Posterior vena cava (tissue), 2 donors: ENCODE data around the gene TTBK2. TPM values are rescaled to one million over a fixed set of nuclear protein-coding genes. Genes with fewer than 3 reads are reported as not detected.
"Not testable (repeated sequence)": the region's sequence is repeated elsewhere in the genome, so short reads cannot be mapped to it uniquely, and the experiment has no call there.

ENCODE experiments used
- DNase-seq: peaks from one replicate; pipeline ENCODE4 v3.0.0-alpha.2; 2020; ENCODE audit warnings: low spot score
- intact Hi-C, 2 donors: fragments of 100-400 bp; cut with DNase I; formaldehyde crosslinking; loops; one replicate each; pipeline versions ENCODE4 v1.14.1 to v1.14.2; 2022 to 2023
- total RNA-seq, 2 donors: library from RNA; stranded (reverse); fragmentation: NEBNext Ultra II Directional; extraction: Animal tissue kit (Norgen Biotek cat#: 25700); gene quantifications; one replicate each; pipeline ENCODE4 v1.2.1, GENCODE V29; 2021
- donor health status: DM: yes; HTN: yes; CAD: no.
- donor health status: DM: yes; HTN: yes; CAD: no.

Gene TTBK2
- total RNA-seq, 2 donors from 2014 or later: 21.7 to 25.2 TPM

GRCh38 chr15:42914728-42915497, 5.7 kb downstream of the TTBK2 start:
- DNase-seq: no peak
- intact Hi-C loops: no loop called here

GRCh38 chr15:42911058-42911592, 9.5 kb downstream of the TTBK2 start:
- DNase-seq: no peak
- intact Hi-C loops: no loop called here

- DNase-seq: no peak
- intact Hi-C loops: no loop called here
These were observed 12.0 kb downstream of the TTBK2 start for GRCh38 chr15:42908538-42908937.

GRCh38 chr15:42903388-42904324, 16.9 kb downstream of the TTBK2 start:
- intact Hi-C loops: no loop called here

GRCh38 chr15:42893911-42894310, 26.7 kb downstream of the TTBK2 start:
- intact Hi-C loops: loop anchor here in 1 of 2 donors (2.0 kb wide), 1 partner anchor 73 kb away; no protein-coding TSS in a partner anchor
- not testable (repeated sequence) for DNase-seq

More at GRCh38 chr15:42903388-42904324, 16.9 kb downstream of the TTBK2 start:
- no peak for DNase-seq

- no peak for DNase-seq
- intact Hi-C loops: no loop called here
These were observed 29.0 kb downstream of the TTBK2 start for GRCh38 chr15:42891569-42891968.

GRCh38 chr15:42890161-42890913, 30.2 kb downstream of the TTBK2 start:
- intact Hi-C loops: no loop called here
- no peak for DNase-seq

GRCh38 chr15:42887384-42887783, 33.2 kb downstream of the TTBK2 start:
- DNase-seq, intact Hi-C loops: not testable (repeated sequence)

- intact Hi-C loops: no loop called here
- no peak for DNase-seq
These were observed 40.5 kb downstream of the TTBK2 start for GRCh38 chr15:42880121-42880520.

GRCh38 chr15:42879443-42879842, 41.1 kb downstream of the TTBK2 start:
- intact Hi-C loops: no loop called here
- DNase-seq: no peak

GRCh38 chr15:42876224-42876623, 44.4 kb downstream of the TTBK2 start:
- intact Hi-C loops: no loop called here
- DNase-seq: no peak

GRCh38 chr15:42868683-42869082, 51.9 kb downstream of the TTBK2 start:
- intact Hi-C loops: no loop called here
- no peak for DNase-seq

- no peak for DNase-seq
- intact Hi-C loops: no loop called here
These were observed 56.9 kb downstream of the TTBK2 start for GRCh38 chr15:42863572-42864239.

GRCh38 chr15:42858999-42859789, 61.4 kb downstream of the TTBK2 start:
- intact Hi-C loops: no loop called here
- no peak for DNase-seq

GRCh38 chr15:42858540-42858939, 62.0 kb downstream of the TTBK2 start:
- intact Hi-C loops: no loop called here
- DNase-seq: no peak

- intact Hi-C loops: no loop called here
- DNase-seq: no peak
These were observed 66.0 kb downstream of the TTBK2 start for GRCh38 chr15:42854576-42854975.

GRCh38 chr15:42849836-42850235, 70.7 kb downstream of the TTBK2 start:
- DNase-seq: no peak
- intact Hi-C loops: no loop called here

GRCh38 chr15:42848846-42849245, 71.7 kb downstream of the TTBK2 start:
- intact Hi-C loops: no loop called here
- DNase-seq: no peak
